ENCODE results near the gene FBLN7. TPM values are rescaled to one million over a fixed set of nuclear protein-coding genes. Genes with fewer than 3 reads are reported as not detected.

The FBLN7 gene
- polyA plus RNA-seq, 3 donors: 0.04 TPM; not detected in 2

GRCh38 chr2:112173646-112174319 lies 35.6 kb downstream of the FBLN7 start:
- intact Hi-C loops (cut with micrococcal nuclease): no loop called here
- Histone ChIP-seq H3K36me3 (replicated peaks in 1 of 2; ENCODE audit: control insufficient read depth in 1 of 2, insufficient read depth in 2 of 2, low read length in 2 of 2) (no peaks in the 10 kb centered on the region), H4K20me1 (ENCODE audit: insufficient read depth, low read length) (no peaks in the 10 kb centered on the region), H3K4me3 (replicated peaks in 1 of 3; ENCODE audit: low read depth in 2 of 3, low read length in 3 of 3) (no peak overlapping the region), H2AFZ (ENCODE audit: insufficient read depth, low read depth, low read length, poor library complexity, severe bottlenecking) (no peak overlapping the region), H3K79me2 (ENCODE audit: insufficient read depth, low read length) (no peaks in the 10 kb centered on the region), H3K9ac (ENCODE audit: insufficient read depth, low read length, poor library complexity, severe bottlenecking) (no peak overlapping the region), H3K4me2 (replicated peaks; ENCODE audit: extremely low read depth, low read length, poor library complexity, severe bottlenecking) (no peak overlapping the region), H3K27me3 (ENCODE audit: control insufficient read depth in 2 of 2, insufficient read depth in 2 of 2, low read length in 2 of 2) (no peaks in the 10 kb centered on the region), H3K4me1 (ENCODE audit: control insufficient read depth in 1 of 2, insufficient read depth in 2 of 2, low read length in 2 of 2) (no peaks in the 10 kb centered on the region), H3K9me3 (replicated peaks in 1 of 2; ENCODE audit: control insufficient read depth in 1 of 2, insufficient read depth in 1 of 2, low read length in 2 of 2) (no peaks in the 10 kb centered on the region), H3K27ac (ENCODE audit: low read depth in 1 of 2, low read length in 2 of 2) (no peak overlapping the region)
- 95% methylated on average over 7 of the region's 11 CpGs for WGBS (ENCODE audit: insufficient coverage)
- no peak for TF ChIP-seq CTCF (IDR thresholded peaks at IDR 0.05)
- Mint-ChIP-seq H3K36me3 (no peaks in the 10 kb centered on the region), H3K27me3 (ENCODE audit: low read depth in 3 of 3) (peaks cover 6 to 16% (median 16%) of the 10 kb centered on the region in 3 donors), H3K4me3 (no peak overlapping the region), H3K9me3 (peaks cover 0 to 2% (median 0%) of the 10 kb centered on the region in 7 donors), H3K27ac (no peak overlapping the region), H3K4me1 (no peaks in the 10 kb centered on the region)
- no peak for DNase-seq

- Histone ChIP-seq H3K27me3 (ENCODE audit: control insufficient read depth in 2 of 2, insufficient read depth in 2 of 2, low read length in 2 of 2) (peaks cover 0 to under 1% of the 10 kb centered on the region in 2 donors), H3K27ac (ENCODE audit: low read depth in 1 of 2, low read length in 2 of 2) (no peak overlapping the region), H3K36me3 (replicated peaks in 1 of 2; ENCODE audit: control insufficient read depth in 1 of 2, insufficient read depth in 2 of 2, low read length in 2 of 2) (no peaks in the 10 kb centered on the region), H3K9me3 (replicated peaks in 1 of 2; ENCODE audit: control insufficient read depth in 1 of 2, insufficient read depth in 1 of 2, low read length in 2 of 2) (no peaks in the 10 kb centered on the region), H3K4me1 (ENCODE audit: control insufficient read depth in 1 of 2, insufficient read depth in 2 of 2, low read length in 2 of 2) (no peaks in the 10 kb centered on the region), H2AFZ (ENCODE audit: insufficient read depth, low read depth, low read length, poor library complexity, severe bottlenecking) (no peak overlapping the region), H3K4me2 (replicated peaks; ENCODE audit: extremely low read depth, low read length, poor library complexity, severe bottlenecking) (no peak overlapping the region), H3K9ac (ENCODE audit: insufficient read depth, low read length, poor library complexity, severe bottlenecking) (no peak overlapping the region), H3K4me3 (replicated peaks in 1 of 3; ENCODE audit: low read depth in 2 of 3, low read length in 3 of 3) (no peak overlapping the region), H3K79me2 (ENCODE audit: insufficient read depth, low read length) (no peaks in the 10 kb centered on the region), H4K20me1 (ENCODE audit: insufficient read depth, low read length) (no peaks in the 10 kb centered on the region)
- no peak overlapping the region for H3K27ac Mint-ChIP-seq
- no peak for TF ChIP-seq CTCF (IDR thresholded peaks at IDR 0.05)
- no peaks in the 10 kb centered on the region for H3K36me3 Mint-ChIP-seq
- 88% methylated on average over 4 of the region's 4 CpGs for WGBS (ENCODE audit: insufficient coverage)
- H3K4me3 Mint-ChIP-seq: no peak overlapping the region
- intact Hi-C loops (cut with micrococcal nuclease): no loop called here
- H3K27me3 Mint-ChIP-seq (ENCODE audit: low read depth in 3 of 3): peaks cover 6 to 22% (median 17%) of the 10 kb centered on the region in 3 donors
- DNase-seq: no peak
- H3K4me1 Mint-ChIP-seq: no peaks in the 10 kb centered on the region
- H3K9me3 Mint-ChIP-seq: peaks cover 0 to 4% (median 2%) of the 10 kb centered on the region in 7 donors
Observed at GRCh38 chr2:112174383-112174782, 36.2 kb downstream of the FBLN7 start.

All from CD14-positive monocyte (primary cell).